HEK293T (cell line): ENCODE results near the gene PERP.

ENCODE experiments used
- SP1 ChIP-seq: fragments of 450-650 bp; IDR thresholded peaks from 2 replicates; pipeline ENCODE4 v1.6.1; 2017
- SUZ12 ChIP-seq: fragments of 450-650 bp; IDR thresholded peaks from 2 replicates; pipeline ENCODE4 v1.6.1; 2016; ENCODE audit warnings: mild to moderate bottlenecking
- TARDBP ChIP-seq: fragments of 450-650 bp; IDR thresholded peaks from 2 replicates; pipeline ENCODE4 v1.6.1; 2016
- ZNF384 ChIP-seq: fragments of 450-650 bp; IDR thresholded peaks from 2 replicates; pipeline ENCODE4 v1.6.1; 2016

- TF ChIP-seq TARDBP (no peak), SUZ12 (no peak), ZNF384 (no peak), SP1 (no peak)
Measured at GRCh38 chr6:138105446-138105845, 1.8 kb downstream of the PERP start.
